Cerebellar cortex (tissue), 1 donor: ENCODE results near the gene LAMB4.
"Not testable (repeated sequence)": the region's sequence is repeated elsewhere in the genome, so short reads cannot be mapped to it uniquely, and the experiment has no call there.

Experiments used
- DNase-seq: peaks from one replicate; pipeline ENCODE4 v3.0.0-alpha.2; 2015; ENCODE audit warnings: low spot score

The LAMB4 gene

DNA sequence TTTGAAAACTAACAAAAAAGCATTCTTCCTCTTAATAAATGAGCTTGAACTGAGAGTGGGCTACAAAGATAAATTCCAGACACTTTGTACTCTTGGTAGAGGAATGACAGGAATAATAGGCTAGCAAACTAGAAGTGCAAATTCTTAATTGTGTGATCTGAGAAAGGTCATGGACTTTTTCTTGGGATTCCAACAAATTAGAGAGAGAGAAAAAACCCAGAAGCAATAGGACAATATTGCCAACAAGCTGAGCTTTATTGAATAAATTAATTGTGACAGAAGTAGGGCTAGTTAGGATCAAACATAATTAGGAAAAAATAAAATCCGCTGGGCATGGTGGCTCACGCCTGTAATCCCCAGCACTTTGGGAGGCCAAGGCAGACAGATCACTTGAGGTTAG is 85.8 kb downstream of the LAMB4 start:
- DNase-seq = no peak

DNA sequence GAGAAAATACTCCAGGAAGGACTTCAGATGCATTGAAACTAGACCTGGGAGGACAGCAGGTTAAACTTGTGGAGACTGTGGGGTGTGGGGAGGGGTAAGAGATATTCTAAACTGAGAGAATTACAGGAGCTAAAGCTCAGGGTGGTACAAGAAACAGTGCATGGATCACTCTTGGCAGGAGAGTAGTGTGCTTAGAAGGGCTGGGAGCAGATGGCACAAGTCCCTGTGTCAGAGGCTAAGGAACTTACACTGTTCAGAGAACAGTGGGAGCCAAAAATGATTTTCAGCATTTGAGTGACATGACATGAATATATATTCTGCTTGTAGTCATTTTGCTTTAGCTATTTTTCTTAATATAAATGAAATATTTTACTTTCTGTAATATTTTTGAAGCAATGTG is 91.2 kb downstream of the LAMB4 start:
- DNase-seq = no peak

DNA sequence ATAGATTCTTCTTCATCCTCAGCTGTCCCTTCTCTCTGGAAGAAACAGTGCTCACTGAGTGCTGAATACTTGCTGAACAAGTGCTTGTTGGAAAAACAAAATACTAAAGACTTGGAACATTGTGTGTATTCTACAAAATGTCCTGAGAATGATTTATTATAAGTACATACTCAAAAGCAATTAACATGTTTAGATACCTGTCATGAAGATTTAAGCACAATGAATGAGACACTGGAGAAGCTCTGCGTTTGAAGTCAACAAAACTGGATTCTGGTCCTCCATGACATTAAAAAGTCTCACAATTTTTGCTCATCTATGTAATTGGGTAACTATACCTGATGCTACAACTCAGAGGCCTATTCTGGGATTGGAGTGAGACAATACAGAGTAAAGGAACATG is 92.4 kb downstream of the LAMB4 start:
- DNase-seq = no peak

DNA sequence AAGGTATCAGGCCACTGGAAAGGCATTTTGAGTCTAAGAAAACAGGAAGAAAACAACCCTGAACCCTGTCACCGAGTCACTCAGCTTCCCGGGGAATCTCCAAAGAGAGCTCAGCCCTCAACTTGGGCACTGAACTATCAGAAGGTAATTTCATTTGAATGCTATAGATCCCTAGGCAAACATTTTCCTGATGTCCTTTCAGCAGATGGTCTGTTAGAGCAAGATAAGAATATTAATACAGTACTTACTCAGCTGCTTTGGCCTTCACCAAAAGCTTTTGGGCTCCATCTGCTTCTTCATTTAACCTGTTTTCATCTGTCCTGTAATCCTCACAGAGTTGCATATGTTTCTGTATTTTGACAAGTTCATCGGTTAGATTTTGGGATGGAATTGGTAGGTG is 93.0 kb downstream of the LAMB4 start:
- DNase-seq = no peak

DNA sequence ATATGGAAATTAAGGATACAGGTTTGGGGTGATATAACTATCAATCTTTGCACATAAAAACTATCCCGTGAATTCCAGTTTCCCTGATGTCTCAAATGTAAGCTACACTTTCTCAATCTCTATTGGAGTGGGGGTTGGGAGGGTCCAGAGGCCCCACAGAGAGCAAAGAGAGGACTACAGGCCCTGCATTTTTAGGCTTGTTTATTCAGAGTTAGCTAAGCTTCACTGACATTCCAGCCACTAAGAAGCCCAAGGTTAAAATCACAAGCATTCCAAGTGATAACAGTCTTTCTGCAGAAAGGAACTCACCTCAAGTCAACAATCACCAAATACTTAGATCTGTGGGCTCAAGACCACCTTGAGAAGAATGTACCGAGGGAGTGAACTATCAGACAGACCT is 95.6 kb downstream of the LAMB4 start:
- no peak for DNase-seq

DNA sequence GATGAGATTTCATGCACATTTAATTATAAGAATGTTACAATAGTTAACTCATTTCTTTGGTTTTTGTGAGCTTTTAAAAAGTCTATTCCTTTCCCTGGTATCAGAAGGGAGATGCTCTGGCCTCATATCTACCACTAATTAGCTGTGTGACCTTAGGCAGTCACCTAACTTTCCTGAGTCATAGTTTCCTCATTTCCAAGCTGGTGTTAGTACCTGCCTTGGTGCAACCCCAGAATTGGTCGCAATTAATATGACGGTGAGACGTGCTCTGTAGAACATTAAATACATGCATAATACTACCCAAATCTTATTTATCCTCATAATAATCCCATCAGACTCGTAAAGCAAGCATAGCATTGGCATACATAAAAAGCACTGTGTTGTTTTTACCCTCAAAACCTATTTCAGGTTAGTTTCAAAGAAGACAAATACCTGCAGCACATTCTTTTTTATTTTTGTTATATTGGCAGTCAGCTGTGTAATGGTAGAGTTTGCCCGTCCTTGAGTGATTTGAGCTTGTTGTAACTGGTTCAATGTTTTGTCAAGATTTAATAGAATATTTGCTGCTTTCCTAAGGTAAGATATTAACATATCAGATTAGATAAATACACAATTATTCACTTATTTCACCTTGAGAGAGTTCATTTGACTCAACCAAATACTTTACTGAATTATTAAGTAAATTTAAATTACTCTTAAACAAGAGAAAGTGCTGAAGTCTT is 96.2 kb downstream of the LAMB4 start:
- DNase-seq = no peak

DNA sequence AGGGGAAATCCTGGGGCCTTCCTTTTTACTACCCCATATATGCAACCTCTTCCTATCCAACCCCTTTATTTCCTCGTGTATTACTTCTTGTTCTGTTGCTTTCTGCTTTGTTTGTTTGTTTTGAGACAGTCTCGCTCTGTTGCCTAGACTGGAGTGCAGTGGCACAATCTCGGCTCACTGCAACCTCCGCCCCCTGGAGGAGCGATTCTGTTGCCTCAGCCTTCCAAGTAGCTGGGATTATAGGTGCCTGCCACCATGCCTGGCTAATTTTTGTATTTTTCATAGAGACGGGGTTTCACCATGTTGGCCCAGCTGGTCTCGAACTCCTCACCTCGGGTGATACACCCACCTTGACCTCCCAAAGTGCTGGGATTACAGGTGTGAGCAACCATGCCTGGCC is 96.9 kb downstream of the LAMB4 start:
- not testable (repeated sequence) for DNase-seq

DNA sequence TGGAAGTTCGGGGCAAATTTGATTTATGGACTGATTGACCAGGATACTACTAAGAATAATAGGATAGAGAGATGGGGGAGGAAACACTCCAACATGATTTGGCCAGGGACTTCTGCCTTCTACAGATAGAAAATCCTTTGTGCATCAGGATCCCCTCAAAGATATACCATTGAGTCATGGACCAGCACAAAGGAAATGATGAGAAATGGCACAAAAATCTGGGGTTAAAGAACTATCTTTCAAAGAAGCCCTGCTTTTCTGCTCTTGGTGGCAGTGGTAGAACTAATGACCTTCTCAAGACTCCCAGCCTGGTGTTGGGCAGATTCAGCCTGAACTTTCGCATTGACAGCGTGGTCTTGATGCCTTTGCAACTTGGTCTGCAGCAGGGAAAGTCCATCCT is 99.6 kb downstream of the LAMB4 start:
- no peak for DNase-seq

DNA sequence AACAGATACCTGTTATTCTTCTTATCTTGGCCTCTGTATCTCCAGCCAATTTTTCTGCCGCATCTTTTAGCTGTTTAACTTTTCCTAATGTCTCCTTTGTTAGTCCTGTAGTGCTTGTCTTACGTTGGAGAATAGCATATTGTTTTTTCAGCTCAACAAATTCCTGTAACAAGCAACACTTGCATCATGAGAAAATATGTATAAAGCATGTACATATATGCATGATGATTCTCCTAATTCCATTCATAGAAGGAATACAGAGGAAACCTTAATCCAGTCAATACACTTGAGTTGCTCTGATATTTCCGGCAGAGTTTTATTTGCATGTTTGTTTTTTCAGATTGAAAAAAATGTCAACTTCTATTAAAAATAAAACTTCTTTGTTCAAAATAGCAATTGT is 101.1 kb downstream of the LAMB4 start:
- no peak for DNase-seq

DNA sequence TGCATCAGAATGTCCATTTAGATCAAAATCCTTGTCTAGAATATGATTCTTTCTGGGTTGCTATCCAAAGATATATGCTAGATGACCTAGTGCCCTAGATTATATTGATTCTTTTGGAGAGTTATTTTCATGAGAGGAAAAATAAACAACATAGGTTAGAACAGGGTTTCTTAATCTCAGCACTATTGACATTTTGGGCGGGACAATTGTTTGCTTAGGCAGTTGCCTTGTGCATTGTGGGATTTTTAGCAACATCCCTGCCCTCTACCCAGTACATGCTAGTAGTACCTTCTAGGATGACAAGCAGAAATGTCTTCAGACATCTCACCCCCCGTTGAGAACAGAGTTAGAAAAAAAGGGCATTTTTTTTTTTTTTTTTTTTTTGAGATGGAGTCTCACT is 102.0 kb downstream of the LAMB4 start:
- no peak for DNase-seq

DNA sequence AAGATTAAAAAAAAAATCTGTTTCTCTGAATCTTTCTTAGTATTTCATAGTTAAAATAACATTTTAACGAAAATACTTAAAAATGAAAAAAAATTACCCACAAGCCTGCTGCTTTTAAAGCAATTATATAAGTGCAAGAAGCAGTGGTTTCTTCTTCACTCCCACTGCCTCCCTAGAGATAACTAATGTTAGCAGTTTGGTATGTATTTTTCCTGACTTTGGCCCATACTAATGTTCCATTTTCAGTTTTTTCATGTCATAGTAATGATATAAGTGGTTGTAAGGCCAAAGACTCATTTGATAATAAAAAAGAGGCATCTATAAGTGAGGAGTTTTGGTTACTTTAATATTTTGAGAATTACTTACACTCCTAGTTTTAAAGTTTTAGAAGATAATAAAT is 102.9 kb downstream of the LAMB4 start:
- DNase-seq = no peak

DNA sequence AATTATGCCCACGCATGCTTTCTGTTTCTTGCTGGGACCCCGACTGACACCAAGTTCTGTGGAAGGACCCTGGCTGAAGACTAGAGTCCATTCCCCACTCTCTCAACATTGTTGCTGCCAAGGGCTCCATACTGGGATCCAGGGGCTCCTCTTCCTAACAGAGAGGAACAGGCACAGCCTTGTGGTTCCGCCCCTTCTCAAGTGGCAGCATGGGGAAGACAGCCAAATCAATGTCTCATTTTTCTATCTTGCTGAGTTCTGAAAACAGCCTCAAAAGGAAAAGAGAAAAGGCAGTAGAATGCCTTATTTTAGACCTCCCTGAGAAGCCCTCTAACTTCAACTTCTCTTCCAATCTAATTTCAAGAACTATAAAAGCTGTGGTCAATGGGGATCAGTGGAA is 103.5 kb downstream of the LAMB4 start:
- DNase-seq = no peak

DNA sequence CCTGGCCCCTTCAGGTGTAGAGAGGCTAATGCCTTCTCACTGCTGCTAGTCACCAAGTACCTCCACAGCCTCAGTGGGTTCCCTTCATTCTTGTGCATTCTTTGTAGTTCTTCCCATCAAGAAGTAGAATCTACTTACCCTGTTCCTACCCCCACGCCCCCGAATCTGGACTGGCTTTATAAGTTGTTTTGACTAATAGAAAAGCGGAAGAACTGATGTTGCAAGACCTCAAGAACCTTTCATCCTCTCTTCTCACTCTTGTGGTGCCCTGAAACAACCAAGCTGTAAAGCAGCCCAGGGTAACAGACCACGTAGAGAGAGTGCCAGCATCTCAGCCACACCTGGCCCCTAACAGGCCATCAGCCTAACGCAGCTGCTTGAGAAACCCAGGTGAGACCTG is 104.0 kb downstream of the LAMB4 start:
- no peak for DNase-seq

DNA sequence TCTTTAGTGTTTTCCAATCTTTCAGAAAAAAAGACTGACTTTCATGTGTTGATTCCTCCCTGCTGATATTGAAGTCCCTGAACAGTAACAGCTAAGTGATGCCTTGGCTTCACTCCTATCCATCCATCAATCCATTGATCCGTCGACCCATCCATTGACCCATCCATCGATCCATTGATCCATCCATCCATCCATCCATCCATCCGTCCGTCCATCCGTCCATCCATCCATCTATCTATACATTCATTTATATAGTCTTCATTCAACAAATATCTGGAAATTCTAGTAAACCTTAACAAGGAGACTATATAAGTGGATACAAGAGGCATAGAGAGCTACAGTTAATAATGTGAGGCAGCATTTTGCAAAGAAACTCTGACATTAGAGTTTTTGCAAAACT is 105.6 kb downstream of the LAMB4 start:
- no peak for DNase-seq

DNA sequence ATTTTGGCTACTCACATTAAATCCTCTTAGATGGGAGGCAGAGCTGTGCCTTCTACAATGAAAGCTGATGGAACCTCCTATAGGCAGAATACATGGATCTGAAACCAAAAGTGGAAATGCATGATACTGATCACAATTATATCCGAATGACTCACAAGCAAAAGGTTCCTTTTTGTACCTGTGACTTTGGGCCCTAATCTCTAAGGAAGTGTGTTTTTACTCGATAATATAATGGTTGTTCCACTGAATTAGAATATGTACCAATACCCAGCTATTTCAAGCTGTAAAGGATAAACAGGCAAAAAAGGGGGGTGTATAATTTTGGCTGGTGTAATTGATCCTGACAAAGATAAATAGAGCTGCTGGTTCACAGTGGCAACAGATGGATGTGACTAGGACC is 109.6 kb downstream of the LAMB4 start:
- no peak for DNase-seq

DNA sequence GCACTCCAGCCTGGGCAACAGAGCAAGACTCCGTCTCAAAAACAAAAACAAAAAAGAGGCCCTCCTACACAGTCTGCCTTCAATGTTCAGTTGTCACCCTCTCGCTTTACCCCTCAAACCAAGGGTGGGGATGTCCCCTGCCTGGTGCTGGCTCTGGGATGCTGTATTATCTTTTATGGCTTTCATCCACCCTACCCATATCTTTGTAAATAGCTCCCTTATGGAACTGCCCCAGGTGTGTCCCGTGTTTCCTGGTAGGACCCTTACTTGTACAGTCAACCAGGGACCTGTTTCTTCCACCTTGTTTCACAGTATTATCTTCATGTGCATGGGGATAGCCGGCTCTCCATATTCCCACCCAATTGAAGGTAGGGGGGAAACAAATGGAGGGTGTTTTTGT is 111.5 kb downstream of the LAMB4 start:
- no peak for DNase-seq

DNA sequence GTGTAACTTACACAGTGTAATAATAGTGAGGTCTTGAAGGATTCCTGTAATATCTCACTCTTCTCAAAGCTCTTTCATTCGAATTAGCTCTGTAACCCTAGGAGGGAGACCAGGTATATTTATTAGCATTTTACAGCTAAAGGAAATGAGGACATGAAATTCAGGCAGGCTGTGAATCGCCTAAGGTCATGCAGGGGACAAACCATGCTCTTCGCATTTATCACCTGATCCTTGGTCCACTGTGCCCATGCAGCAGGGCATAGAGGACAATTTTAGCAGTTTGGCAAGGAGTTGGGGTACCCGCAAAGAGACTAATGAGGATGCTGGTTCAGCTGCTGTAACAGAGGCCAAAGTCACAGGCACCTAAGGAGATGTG is 112.4 kb downstream of the LAMB4 start:
- DNase-seq = no peak

DNA sequence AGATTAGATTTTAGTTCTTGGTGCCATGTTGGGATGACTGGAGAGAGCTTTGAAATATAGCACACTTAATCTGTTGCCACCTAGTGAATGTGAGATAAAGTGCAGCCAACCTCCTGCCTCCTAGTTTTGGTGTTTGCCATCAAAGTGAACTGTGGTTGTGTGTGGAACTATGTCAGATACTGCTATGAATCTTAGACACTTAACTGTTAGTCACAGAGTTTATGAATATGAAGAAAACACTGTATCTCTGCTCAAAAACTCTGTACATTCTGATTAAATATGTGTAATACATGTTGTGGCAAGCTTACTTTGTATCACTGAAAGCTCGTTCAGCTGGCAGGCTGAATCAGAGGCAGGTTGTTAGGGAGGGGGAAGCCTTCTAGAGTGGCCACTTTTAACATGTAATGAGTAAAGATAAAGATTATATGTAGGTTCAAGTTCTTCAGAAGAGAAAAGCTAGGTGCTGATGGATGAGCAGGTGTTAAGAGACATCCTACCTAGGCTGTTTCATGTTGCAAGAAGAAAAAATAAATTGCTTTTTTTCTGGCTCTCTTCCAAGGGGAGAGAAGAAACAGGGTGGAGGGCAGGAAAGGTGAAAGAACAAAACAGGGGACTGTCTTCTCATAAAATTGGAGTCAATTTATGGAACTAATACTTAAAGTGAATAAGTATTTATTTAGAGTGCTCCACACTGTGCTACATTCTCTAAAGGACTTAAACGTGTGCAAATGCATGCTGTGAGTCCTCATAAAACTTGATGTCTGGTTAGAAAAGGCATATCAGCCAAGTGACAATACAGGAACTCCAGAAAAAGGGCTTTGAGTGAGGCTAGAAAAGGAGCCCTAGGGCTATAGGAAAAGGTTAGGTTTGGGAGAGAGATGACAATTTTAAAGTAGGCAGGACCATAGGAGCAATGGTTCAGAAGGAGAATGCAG is 113.1 kb downstream of the LAMB4 start:
- peak; percentile 52 for DNase-seq

DNA sequence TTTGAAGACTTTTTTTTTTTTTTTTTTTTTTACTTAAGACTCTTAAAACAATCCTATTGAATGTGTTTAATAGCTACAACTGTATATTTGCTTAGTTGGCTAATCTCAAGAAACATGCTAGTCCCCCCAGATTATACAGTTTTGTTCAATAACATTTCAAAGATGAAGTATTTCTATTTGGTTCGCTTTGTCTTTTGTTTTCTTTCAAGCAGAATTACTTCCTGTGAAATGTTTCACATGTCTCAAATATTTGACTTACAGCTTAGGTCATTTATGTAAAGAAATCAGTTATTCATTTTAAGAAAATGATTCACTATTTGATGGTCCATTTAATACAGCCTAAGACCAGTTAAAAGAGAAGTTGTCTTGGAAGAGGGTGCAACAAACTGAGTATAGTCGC is 114.4 kb downstream of the LAMB4 start:
- DNase-seq = no peak

DNA sequence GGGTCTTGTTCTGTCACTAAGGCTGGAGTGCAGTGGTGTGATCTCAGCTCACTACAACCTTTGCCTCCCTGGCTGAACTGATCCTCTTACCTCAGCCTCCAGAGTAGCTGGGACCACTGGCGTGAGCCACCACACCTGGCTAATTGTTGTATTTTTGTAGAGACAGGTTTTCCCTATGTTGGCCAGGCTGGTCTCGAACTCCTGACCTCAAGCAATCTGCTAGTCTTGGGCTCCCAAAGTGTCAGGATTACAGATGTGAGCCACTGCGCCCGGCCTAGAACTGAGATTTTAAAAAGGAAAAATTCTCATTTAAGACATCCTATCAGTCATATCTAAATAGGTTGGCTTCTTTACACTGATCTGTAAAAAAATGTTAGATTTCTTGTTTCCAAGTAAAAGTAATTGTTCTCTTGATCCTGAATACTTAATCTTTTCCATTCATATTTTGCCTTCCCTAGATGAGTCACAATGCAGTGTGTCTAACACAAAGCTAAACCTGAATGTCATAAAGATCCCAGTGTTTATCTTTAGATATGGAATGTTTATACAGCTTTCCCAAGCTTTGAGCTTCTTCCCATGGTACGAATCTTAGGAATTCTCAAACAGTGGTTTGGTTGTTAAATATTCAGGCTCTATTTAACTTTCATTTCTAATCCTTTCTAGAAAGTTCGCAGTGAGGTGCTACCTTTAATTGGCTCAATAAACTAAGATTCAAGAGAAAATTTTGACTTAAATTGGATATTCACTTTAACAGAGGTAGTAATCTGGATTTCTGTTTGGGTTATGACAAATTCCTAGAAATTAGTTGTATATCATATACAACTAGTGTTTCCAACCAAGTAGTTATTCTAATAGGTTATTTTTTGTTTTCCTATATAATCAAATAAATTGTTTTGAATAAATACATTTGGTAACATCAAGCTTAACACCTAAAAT is 115.1 kb downstream of the LAMB4 start:
- no peak for DNase-seq

DNA sequence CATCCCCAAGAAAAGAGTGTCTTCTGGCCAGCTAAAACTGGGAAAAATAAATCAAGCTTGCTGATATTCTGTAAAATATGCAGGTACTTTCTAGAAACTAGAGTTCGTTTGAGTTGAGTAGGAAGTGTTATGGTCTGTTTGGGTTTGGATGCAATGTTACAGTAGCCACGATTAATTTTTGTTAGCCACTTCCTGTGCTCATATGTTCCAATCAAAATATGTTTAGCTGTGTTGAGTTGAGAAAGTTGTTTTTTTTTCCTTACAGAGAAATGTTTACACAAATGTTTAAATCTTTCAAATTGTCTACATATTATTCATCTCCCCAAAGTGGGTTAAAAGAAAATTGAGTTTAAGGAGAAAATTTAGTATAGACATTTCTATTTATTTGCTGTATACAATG is 115.9 kb downstream of the LAMB4 start:
- no peak for DNase-seq
